Astrocyte (in vitro differentiated cells and primary cell): ENCODE measurements around the gene TAMALIN.

Experiments used
- EZH2 ChIP-seq: IDR thresholded peaks from 2 replicates; pipeline ENCODE4 v1.6.1; 2012; ENCODE audit warnings: mild to moderate bottlenecking, low read length, inconsistent platforms; ENCODE audit not compliant: insufficient read depth
- TF ChIP-seq, protein P1 (sequence below): IDR thresholded peaks from 2 replicates; pipeline ENCODE4 v1.5.1; 2011; ENCODE audit warnings: low read depth, mild to moderate bottlenecking, inconsistent platforms, low read length, moderate library complexity; ENCODE audit not compliant: insufficient read depth

DNA sequence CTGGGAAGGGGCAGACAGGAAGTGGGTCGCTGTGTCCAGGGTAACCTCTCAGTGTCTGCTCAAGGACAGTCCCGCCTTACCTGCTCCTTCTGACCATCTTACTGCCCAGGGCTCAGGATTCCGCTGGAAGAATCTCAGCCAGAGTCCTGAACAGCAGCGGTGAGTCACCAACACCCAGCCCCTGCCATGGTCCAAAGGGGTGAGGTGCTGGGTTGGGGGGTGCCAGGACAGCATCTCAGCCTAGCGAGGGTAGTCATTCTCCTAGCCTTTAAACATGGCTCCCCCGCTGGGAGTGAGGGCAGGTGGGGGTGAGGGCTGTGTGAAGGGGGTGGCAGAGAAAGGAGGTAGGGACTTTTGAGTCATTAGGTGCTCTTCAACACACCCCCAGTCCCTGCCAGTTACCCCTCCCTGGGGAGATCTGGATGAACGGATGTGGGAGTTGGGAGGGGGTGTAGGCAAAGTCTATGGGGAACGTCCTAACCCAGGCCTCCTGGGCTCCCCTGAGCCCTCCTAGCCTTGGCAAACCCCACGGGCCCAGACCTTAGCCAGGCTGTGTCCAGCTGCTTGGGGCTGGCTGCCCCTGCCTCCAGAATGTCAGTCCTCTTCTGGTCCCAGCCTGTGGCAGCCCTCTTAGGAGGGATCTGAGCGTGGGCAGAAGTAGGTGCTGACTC lies 2.5 kb downstream of the TAMALIN start:
- TF ChIP-seq, protein P1, sequence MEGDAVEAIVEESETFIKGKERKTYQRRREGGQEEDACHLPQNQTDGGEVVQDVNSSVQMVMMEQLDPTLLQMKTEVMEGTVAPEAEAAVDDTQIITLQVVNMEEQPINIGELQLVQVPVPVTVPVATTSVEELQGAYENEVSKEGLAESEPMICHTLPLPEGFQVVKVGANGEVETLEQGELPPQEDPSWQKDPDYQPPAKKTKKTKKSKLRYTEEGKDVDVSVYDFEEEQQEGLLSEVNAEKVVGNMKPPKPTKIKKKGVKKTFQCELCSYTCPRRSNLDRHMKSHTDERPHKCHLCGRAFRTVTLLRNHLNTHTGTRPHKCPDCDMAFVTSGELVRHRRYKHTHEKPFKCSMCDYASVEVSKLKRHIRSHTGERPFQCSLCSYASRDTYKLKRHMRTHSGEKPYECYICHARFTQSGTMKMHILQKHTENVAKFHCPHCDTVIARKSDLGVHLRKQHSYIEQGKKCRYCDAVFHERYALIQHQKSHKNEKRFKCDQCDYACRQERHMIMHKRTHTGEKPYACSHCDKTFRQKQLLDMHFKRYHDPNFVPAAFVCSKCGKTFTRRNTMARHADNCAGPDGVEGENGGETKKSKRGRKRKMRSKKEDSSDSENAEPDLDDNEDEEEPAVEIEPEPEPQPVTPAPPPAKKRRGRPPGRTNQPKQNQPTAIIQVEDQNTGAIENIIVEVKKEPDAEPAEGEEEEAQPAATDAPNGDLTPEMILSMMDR: no peak
- TF ChIP-seq EZH2: no peak
